Epithelial cell of proximal tubule (primary cell): ENCODE results near the gene ALMS1. TPM values are rescaled to one million over a fixed set of nuclear protein-coding genes. Genes with fewer than 3 reads are reported as not detected.

ENCODE experiments used
- DNase-seq: peaks from one replicate; pipeline ENCODE4 v3.0.0-alpha.2; 2011; ENCODE audit warnings: low read depth
- H3K4me3 ChIP-seq: 2 replicates; pipeline ENCODE4 v1.5.1; 2011; ENCODE audit warnings: low read depth, mild to moderate bottlenecking, low read length
- total RNA-seq: library from RNA; depleted of rRNA; stranded (reverse); fragments of >200 nt; gene quantifications from 2 replicates; pipeline ENCODE4 v1.2.3, GENCODE V29; 2015
- TF ChIP-seq, protein P1 (sequence below): conservative IDR thresholded peaks from 2 replicates; pipeline ENCODE4 v1.5.1; 2012; ENCODE audit warnings: low read depth, mild to moderate bottlenecking, low read length

The ALMS1 gene
- total RNA-seq, 1 donor from 2014 or later: 16.3 TPM

DNA sequence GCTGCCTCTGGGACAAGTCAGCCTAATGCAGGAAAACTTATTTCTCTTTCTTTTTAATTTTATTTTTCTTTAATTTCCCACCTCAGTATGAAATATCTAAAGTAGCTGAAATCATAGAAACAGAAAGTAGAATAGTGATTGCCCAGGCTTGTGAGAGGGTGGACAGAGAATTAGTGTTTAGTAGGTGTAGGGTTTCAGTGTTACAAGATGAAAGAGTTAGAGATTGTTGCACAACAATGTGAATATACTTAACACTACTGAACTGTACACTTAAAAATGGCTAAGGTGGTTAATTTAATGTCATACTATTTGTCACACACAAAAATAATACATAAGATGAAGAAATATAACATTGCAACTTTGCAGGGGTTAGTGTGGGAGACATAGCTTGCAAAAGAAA is 175.8 kb downstream of the ALMS1 start:
- TF ChIP-seq, protein P1, sequence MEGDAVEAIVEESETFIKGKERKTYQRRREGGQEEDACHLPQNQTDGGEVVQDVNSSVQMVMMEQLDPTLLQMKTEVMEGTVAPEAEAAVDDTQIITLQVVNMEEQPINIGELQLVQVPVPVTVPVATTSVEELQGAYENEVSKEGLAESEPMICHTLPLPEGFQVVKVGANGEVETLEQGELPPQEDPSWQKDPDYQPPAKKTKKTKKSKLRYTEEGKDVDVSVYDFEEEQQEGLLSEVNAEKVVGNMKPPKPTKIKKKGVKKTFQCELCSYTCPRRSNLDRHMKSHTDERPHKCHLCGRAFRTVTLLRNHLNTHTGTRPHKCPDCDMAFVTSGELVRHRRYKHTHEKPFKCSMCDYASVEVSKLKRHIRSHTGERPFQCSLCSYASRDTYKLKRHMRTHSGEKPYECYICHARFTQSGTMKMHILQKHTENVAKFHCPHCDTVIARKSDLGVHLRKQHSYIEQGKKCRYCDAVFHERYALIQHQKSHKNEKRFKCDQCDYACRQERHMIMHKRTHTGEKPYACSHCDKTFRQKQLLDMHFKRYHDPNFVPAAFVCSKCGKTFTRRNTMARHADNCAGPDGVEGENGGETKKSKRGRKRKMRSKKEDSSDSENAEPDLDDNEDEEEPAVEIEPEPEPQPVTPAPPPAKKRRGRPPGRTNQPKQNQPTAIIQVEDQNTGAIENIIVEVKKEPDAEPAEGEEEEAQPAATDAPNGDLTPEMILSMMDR: no peak
- H3K4me3 ChIP-seq: no peak overlapping the region
- no peak for DNase-seq

DNA sequence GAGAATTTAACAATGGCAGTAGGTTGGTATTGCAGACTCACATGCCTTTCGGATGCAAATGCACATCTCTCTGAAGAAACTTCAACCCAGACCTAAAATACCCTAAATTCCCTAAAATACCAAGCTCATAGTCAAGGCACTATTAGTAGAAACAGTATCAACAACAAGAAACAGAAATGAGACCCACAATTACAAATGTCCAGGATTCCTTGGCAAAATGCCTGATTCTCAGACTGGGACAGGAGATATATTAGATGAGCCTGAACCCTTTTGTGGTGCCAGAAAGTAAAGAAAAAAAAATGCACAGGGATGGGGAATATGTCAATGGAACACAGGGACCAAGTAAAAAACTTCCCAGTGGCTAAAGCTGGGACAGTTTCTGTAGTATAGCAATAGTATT is 179.3 kb downstream of the ALMS1 start:
- no peak overlapping the region for H3K4me3 ChIP-seq
- TF ChIP-seq, protein P1: no peak
- DNase-seq: no peak

DNA sequence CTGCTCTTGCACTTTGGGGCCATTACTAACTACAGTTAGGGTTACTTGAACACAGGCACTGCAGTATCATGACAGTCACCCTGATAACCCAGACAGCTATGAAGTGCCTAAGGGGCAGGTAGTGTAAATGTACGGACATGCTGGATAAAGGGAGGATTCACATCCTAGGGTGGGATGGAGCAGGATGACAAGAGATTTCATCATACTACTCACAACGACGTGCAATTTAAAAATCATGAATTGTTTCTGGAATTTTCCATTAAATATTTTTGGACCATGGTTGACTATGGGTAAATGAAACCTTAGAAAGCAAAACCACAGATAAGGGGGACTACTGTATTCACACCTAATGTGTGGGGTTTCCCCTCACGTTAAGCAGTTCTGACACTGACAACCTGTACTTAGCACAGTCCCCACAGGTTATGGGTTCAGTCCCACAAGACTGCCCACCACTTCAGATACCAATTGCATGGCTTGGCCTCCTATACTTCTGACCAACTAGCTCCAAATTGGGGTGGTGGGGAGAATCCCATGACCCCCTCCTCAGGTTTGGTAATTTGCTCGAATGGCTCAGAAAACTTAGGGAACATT is 180.7 kb downstream of the ALMS1 start:
- no peak for DNase-seq
- TF ChIP-seq, protein P1: no peak

DNA sequence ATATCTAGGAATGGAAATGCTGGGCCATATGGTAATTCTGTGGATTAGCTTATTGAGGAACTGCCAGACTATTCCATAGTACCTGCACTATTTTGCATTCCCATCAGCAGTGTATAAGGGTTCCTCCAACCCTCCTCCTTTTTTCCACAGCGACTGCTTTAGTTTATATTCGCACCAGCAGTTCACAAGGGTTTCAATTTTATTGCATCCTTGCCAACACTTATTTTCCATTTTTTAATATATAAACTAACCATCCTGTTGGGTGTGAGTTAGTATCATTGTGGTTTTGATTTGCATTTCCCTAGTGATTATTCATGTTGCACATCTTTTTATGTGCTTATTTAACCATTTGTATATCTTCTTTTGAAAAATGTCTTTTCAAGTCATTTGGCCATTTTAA is 189.6 kb downstream of the ALMS1 start:
- no peak for DNase-seq
- TF ChIP-seq, protein P1: no peak

More for the DNA sequence above, 180.7 kb downstream of the ALMS1 start:
- no peak overlapping the region for H3K4me3 ChIP-seq

DNA sequence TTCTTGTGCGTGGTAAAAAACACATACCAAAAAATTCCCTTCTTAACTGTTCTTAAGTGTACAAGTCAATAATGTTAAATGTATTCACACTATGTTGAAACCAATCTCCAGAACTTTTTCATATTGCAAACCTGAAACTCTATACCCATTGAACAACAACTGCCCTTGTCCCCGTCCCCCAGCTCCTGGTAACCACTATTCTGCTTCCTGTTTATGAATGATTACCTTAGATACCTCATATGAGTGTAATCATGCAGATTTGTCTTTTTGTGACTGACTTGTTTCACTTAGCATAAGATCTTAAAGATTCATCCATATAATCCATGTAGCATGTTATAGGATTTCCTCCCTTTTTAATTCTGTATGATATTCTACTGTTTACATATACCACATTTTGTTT is 196.7 kb downstream of the ALMS1 start:
- no peak overlapping the region for H3K4me3 ChIP-seq
- DNase-seq: no peak
- TF ChIP-seq, protein P1: no peak

More for the DNA sequence above, 189.6 kb downstream of the ALMS1 start:
- H3K4me3 ChIP-seq: no peak overlapping the region

DNA sequence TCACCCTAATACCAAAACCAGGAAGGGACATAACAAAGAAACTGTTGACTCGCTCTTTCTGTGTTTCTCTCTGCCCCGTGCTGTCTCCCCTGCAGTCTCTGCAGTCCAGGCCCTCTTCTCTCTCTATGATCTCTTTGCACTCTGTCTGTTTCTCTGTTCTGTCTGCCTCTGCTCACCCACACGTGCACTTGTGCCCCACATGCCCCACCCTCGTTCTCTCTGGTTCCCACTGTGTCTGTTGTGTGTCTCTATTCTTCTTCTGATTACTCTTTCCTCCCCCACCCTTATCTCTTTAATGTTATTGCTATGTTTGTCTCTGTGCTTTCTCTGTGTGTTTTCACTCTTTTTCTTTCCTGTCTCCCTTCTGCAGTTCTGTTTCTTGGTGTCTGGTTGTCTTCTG is 202.5 kb downstream of the ALMS1 start:
- DNase-seq: no peak
- TF ChIP-seq, protein P1: no peak

DNA sequence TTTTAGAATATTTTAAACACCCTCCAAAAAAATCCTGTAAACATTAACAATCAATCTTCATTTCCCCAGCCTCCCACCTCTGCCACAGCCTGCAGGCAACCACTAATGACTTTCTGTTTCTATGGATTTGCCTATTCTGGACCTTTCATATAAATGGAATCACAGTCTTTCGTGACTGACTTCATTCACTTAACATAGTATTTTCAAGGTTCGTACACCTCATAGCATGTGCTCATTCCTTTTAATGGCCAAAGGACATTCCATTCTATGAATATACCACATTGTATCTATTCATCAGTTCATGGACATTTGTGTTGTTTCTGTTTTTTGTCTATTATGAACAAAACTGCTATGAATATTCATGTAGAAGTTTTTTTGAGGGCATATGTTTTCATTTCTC is 208.0 kb downstream of the ALMS1 start:
- peak; percentile 13 for DNase-seq
- no peak overlapping the region for H3K4me3 ChIP-seq

More for the DNA sequence above, 202.5 kb downstream of the ALMS1 start:
- no peak overlapping the region for H3K4me3 ChIP-seq

More for the DNA sequence above, 208.0 kb downstream of the ALMS1 start:
- TF ChIP-seq, protein P1: no peak
